ENCODE results near the gene TATDN2.
"Not testable (repeated sequence)": the region's sequence is repeated elsewhere in the genome, so short reads cannot be mapped to it uniquely, and the experiment has no call there.

TATDN2 gene

GRCh38 chr3:10292505-10293419 is 44.5 kb downstream of the TATDN2 start, which contains the start of gene GHRL:
Gene GHRL, minus strand, starts transcription at chr3:10292947. Its CDS starts 2,767 bp downstream, at chr3:10290180.
- H3K4me3 ChIP-seq (ENCODE audit: low read depth, low read length): no peak within 1 kb of the TSS
- TF ChIP-seq, protein P1, sequence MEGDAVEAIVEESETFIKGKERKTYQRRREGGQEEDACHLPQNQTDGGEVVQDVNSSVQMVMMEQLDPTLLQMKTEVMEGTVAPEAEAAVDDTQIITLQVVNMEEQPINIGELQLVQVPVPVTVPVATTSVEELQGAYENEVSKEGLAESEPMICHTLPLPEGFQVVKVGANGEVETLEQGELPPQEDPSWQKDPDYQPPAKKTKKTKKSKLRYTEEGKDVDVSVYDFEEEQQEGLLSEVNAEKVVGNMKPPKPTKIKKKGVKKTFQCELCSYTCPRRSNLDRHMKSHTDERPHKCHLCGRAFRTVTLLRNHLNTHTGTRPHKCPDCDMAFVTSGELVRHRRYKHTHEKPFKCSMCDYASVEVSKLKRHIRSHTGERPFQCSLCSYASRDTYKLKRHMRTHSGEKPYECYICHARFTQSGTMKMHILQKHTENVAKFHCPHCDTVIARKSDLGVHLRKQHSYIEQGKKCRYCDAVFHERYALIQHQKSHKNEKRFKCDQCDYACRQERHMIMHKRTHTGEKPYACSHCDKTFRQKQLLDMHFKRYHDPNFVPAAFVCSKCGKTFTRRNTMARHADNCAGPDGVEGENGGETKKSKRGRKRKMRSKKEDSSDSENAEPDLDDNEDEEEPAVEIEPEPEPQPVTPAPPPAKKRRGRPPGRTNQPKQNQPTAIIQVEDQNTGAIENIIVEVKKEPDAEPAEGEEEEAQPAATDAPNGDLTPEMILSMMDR (IDR thresholded peaks at IDR 0.05; ENCODE audit: low read depth, low read length): no peak

- H3K4me3 ChIP-seq (ENCODE audit: low read depth, low read length): no peak overlapping the region
- TF ChIP-seq, protein P1 (IDR thresholded peaks at IDR 0.05; ENCODE audit: low read depth, low read length): no peak
Measured at GRCh38 chr3:10294030-10294586, 45.8 kb downstream of the TATDN2 start.

GRCh38 chr3:10298064-10298463 is 49.8 kb downstream of the TATDN2 start:
- not testable (repeated sequence) for H3K4me3 ChIP-seq (ENCODE audit: low read depth, low read length)

- TF ChIP-seq, protein P1 (IDR thresholded peaks at IDR 0.05; ENCODE audit: low read depth, low read length): no peak
- H3K4me3 ChIP-seq (ENCODE audit: low read depth, low read length): no peak overlapping the region
Measured at GRCh38 chr3:10299175-10299574, 50.9 kb downstream of the TATDN2 start.

DNA sequence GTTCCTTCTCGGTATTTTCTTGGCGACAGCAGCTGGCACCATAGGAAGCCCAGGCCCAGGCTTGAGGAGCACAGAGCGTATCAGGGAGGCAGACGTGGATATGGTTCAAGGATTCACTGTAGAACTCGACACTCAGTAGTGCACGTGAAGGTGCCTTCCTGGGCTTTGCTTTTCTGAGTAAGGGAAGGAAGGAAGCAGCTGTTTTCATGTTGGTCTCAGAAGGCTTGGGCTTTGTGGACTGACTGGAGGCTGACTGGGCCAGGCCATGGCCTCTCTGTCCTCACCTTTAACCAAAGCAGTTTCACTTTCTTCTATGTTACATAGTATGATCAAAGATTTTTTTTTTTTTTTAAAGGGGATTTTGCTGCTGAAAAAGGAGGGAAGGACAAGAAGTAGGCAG is 51.4 kb downstream of the TATDN2 start:
- TF ChIP-seq, protein P1 (IDR thresholded peaks at IDR 0.05; ENCODE audit: low read depth, low read length): no peak
- H3K4me3 ChIP-seq (ENCODE audit: low read depth, low read length): no peak overlapping the region

DNA sequence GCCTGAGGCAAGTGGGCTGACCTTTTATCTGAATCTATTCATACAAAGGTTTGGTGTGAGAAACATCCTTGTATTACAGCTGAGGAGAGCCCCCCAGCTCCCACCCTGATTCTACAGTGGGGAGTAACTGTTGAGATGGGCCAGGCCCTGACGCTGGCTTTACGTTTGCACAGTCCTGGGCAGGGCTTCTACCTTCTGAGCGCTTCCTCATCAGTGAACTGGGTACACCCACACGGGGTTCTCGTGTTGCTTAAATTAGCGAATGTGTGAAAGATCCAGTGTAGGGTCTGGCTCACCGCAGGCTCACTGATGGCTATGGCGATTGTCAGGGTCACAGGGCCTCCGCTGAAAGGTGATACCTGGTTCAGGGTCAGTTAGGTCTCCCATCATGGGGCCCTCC is 51.8 kb downstream of the TATDN2 start:
- no peak overlapping the region for H3K4me3 ChIP-seq (ENCODE audit: low read depth, low read length)
- TF ChIP-seq, protein P1 (IDR thresholded peaks at IDR 0.05; ENCODE audit: low read depth, low read length): no peak

GRCh38 chr3:10303105-10303504 is 54.8 kb downstream of the TATDN2 start:
- TF ChIP-seq, protein P1 (IDR thresholded peaks at IDR 0.05; ENCODE audit: low read depth, low read length): no peak
- no peak overlapping the region for H3K4me3 ChIP-seq (ENCODE audit: low read depth, low read length)

All from WI38 (cell line).